Measurements from ENCODE around the gene DNAJB4.
"Not testable (repeated sequence)": the region's sequence is repeated elsewhere in the genome, so short reads cannot be mapped to it uniquely, and the experiment has no call there.

The DNAJB4 gene

GRCh38 chr1:78060857-78061563, 56.3 kb downstream of the DNAJB4 start:
- DNase-seq (ENCODE audit: insufficient read length, low spot score) (no peak), FAIRE-seq (no peak)

- FAIRE-seq = no peak
- no peak for DNase-seq (ENCODE audit: insufficient read length, low spot score)
Observed at GRCh38 chr1:78061825-78062523, 57.2 kb downstream of the DNAJB4 start.

- not testable (repeated sequence) for DNase-seq (ENCODE audit: insufficient read length, low spot score); FAIRE-seq
Observed at GRCh38 chr1:78064886-78065285, 60.1 kb downstream of the DNAJB4 start.

Measured in GM19239 (cell line).